ENCODE measurements around the gene CEACAM6. TPM values are rescaled to one million over a fixed set of nuclear protein-coding genes. Genes with fewer than 3 reads are reported as not detected.
"Not testable (repeated sequence)": the region's sequence is repeated elsewhere in the genome, so short reads cannot be mapped to it uniquely, and the experiment has no call there.

The CEACAM6 gene
- total and polyA plus RNA-seq, 2 experiments from 2014 or later: not detected

DNA sequence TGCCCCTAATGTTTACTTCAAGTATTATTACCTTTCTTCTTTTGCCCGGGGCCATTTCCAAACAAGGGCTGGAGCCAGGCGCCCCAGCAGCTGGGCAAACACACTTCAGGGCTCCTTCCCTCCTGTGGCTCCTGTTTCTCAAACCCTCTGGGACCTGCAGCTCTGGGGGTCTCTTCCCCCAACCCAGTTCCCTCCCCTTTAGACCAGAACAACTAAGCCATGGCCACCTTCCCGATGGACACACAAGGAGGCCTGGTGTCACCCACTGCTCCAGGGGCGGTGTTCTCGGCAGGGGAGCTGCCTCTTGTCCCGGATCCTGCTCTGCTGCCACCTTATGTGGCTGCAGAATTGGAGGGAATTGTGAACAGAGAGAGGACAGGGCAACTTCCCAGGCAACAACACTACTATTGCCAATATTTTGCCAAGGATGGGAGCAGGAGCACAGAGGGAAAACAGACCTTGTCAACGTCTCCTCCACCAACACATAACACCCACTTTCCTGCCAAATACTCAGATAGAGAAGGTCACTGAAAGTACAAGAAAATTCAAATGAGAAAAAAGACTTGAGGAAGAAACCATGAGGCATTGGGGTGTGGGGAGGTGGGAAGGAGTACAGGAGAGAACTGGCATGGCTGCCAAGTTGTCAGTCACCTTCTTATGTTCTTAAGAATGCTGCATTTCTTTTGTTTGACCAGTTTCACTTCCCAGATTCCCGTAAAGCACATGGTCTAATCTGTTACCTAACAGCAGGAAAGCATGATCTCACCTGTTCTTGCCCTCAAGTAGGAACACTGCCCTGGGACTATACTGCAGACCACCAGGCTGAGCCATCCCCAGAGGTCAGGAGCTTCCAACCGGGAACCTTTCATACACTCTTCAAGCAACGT is 4.8 kb upstream of the CEACAM6 start:
- H3K27me3 ChIP-seq (ENCODE audit: insufficient read depth): peaks cover 11% of the 10 kb centered on the region
- H3K27me3 Mint-ChIP-seq (ENCODE audit: insufficient read depth, low read depth, poor library complexity); H3K4me1 ChIP-seq (ENCODE audit: insufficient read depth); ATAC-seq; H3K4me3 ChIP-seq; DNase-seq (ENCODE audit: low spot score); H3K79me2 ChIP-seq (replicated peaks; ENCODE audit: insufficient read depth); H3K9me3 Mint-ChIP-seq; H4K20me1 ChIP-seq (replicated peaks; ENCODE audit: insufficient read depth); H2AFZ ChIP-seq; H3K4me3 Mint-ChIP-seq; H3K27ac ChIP-seq (ENCODE audit: low read depth); H3K36me3 ChIP-seq (ENCODE audit: insufficient read depth); H3K4me2 ChIP-seq; H3K4me1 Mint-ChIP-seq; H3K9me2 ChIP-seq (ENCODE audit: insufficient read depth); H3K27ac Mint-ChIP-seq; H3F3A ChIP-seq (replicated peaks; ENCODE audit: low read depth); H3K36me3 Mint-ChIP-seq (ENCODE audit: low read depth): not testable (repeated sequence)

DNA sequence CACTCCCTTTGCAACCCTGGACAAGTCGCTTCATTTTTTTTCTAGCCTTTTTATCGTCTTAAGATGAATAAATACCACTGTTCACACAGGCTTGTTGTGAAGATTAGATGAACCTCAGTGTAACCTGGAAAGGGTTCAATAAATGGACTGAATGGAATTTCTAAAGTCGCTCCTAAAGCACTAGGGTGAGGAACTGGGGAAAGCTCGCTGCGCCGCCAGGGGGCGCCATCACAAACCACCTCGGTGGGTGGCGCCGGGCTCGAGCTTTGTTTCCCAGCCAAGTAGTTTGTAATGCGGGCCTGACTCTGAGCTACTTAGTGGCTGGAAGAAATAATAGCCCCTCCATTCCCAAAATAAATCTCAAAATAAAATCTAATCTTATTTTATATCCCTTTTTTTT is 2.2 kb upstream of the CEACAM6 start:
- peak; percentile 85 for DNase-seq (ENCODE audit: low spot score)
- Histone ChIP-seq H3K79me2 (replicated peaks; ENCODE audit: insufficient read depth) (no peaks in the 10 kb centered on the region), H3K4me1 (ENCODE audit: insufficient read depth) (no peaks in the 10 kb centered on the region; the same call in 1 of the 2 replicates), H3K27me3 (ENCODE audit: insufficient read depth) (no peaks in the 10 kb centered on the region), H3F3A (replicated peaks; ENCODE audit: low read depth) (no peaks in the 10 kb centered on the region), H3K27ac (ENCODE audit: low read depth) (no peak overlapping the region), H4K20me1 (replicated peaks; ENCODE audit: insufficient read depth) (no peaks in the 10 kb centered on the region), H3K36me3 (ENCODE audit: insufficient read depth) (no peaks in the 10 kb centered on the region), H3K9me2 (ENCODE audit: insufficient read depth) (no peaks in the 10 kb centered on the region), H3K4me2 (no peak overlapping the region), H3K4me3 (no peak overlapping the region), H2AFZ (no peak overlapping the region)
- peaks cover 6% of the 10 kb centered on the region for H3K27me3 Mint-ChIP-seq (ENCODE audit: insufficient read depth, low read depth, poor library complexity)
- H3K36me3 Mint-ChIP-seq (ENCODE audit: low read depth): no peaks in the 10 kb centered on the region
- H3K27ac Mint-ChIP-seq: no peak overlapping the region
- ATAC-seq: peak; percentile 91
- peaks cover 3% of the 10 kb centered on the region; the same call in 1 of the 3 replicates for H3K4me1 Mint-ChIP-seq
- no peak overlapping the region for H3K4me3 Mint-ChIP-seq
- H3K9me3 Mint-ChIP-seq: no peaks in the 10 kb centered on the region
- no peak for TF ChIP-seq JUNB (IDR thresholded peaks at IDR 0.05; ENCODE audit: unreplicated experiment)
- no peak for TF ChIP-seq ZNF114 (CRISPR knock-in tag; IDR thresholded peaks at IDR 0.05)
- no peak for TF ChIP-seq STAT1 (IDR thresholded peaks at IDR 0.05; ENCODE audit: unreplicated experiment)
- TF ChIP-seq, protein P1, sequence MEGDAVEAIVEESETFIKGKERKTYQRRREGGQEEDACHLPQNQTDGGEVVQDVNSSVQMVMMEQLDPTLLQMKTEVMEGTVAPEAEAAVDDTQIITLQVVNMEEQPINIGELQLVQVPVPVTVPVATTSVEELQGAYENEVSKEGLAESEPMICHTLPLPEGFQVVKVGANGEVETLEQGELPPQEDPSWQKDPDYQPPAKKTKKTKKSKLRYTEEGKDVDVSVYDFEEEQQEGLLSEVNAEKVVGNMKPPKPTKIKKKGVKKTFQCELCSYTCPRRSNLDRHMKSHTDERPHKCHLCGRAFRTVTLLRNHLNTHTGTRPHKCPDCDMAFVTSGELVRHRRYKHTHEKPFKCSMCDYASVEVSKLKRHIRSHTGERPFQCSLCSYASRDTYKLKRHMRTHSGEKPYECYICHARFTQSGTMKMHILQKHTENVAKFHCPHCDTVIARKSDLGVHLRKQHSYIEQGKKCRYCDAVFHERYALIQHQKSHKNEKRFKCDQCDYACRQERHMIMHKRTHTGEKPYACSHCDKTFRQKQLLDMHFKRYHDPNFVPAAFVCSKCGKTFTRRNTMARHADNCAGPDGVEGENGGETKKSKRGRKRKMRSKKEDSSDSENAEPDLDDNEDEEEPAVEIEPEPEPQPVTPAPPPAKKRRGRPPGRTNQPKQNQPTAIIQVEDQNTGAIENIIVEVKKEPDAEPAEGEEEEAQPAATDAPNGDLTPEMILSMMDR (conservative IDR thresholded peaks at IDR 0.05; ENCODE audit: low read depth in 2 of 2): peak; percentile 84 to 93
- TF ChIP-seq, protein P2, sequence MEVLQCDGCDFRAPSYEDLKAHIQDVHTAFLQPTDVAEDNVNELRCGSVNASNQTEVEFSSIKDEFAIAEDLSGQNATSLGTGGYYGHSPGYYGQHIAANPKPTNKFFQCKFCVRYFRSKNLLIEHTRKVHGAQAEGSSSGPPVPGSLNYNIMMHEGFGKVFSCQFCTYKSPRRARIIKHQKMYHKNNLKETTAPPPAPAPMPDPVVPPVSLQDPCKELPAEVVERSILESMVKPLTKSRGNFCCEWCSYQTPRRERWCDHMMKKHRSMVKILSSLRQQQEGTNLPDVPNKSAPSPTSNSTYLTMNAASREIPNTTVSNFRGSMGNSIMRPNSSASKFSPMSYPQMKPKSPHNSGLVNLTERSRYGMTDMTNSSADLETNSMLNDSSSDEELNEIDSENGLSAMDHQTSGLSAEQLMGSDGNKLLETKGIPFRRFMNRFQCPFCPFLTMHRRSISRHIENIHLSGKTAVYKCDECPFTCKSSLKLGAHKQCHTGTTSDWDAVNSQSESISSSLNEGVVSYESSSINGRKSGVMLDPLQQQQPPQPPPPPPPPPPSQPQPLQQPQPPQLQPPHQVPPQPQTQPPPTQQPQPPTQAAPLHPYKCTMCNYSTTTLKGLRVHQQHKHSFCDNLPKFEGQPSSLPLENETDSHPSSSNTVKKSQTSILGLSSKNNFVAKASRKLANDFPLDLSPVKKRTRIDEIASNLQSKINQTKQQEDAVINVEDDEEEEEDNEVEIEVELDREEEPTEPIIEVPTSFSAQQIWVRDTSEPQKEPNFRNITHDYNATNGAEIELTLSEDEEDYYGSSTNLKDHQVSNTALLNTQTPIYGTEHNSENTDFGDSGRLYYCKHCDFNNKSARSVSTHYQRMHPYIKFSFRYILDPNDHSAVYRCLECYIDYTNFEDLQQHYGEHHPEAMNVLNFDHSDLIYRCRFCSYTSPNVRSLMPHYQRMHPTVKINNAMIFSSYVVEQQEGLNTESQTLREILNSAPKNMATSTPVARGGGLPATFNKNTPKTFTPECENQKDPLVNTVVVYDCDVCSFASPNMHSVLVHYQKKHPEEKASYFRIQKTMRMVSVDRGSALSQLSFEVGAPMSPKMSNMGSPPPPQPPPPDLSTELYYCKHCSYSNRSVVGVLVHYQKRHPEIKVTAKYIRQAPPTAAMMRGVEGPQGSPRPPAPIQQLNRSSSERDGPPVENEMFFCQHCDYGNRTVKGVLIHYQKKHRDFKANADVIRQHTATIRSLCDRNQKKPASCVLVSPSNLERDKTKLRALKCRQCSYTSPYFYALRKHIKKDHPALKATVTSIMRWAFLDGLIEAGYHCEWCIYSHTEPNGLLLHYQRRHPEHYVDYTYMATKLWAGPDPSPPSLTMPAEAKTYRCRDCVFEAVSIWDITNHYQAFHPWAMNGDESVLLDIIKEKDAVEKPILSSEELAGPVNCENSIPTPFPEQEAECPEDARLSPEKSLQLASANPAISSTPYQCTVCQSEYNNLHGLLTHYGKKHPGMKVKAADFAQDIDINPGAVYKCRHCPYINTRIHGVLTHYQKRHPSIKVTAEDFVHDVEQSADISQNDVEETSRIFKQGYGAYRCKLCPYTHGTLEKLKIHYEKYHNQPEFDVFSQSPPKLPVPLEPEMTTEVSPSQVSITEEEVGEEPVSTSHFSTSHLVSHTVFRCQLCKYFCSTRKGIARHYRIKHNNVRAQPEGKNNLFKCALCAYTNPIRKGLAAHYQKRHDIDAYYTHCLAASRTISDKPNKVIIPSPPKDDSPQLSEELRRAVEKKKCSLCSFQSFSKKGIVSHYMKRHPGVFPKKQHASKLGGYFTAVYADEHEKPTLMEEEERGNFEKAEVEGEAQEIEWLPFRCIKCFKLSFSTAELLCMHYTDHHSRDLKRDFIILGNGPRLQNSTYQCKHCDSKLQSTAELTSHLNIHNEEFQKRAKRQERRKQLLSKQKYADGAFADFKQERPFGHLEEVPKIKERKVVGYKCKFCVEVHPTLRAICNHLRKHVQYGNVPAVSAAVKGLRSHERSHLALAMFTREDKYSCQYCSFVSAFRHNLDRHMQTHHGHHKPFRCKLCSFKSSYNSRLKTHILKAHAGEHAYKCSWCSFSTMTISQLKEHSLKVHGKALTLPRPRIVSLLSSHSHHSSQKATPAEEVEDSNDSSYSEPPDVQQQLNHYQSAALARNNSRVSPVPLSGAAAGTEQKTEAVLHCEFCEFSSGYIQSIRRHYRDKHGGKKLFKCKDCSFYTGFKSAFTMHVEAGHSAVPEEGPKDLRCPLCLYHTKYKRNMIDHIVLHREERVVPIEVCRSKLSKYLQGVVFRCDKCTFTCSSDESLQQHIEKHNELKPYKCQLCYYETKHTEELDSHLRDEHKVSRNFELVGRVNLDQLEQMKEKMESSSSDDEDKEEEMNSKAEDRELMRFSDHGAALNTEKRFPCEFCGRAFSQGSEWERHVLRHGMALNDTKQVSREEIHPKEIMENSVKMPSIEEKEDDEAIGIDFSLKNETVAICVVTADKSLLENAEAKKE (CRISPR knock-in tag; IDR thresholded peaks at IDR 0.05): no peak
- no peak for TF ChIP-seq CREB1 (CRISPR knock-in tag; IDR thresholded peaks at IDR 0.05; ENCODE audit: low read depth)

All from GM23338 (cell line).